HG03095 (cell line): ENCODE results near the gene CCNB2.
"Not testable (repeated sequence)": the region's sequence is repeated elsewhere in the genome, so short reads cannot be mapped to it uniquely, and the experiment has no call there.

Experiments
- ATAC-seq: cut with Tn5 transposase; IDR thresholded peaks from one replicate; pipeline ENCODE4 v1.9.1; 2021; ENCODE audit warnings: moderate library complexity; ENCODE audit not compliant: unreplicated experiment

Gene CCNB2

DNA sequence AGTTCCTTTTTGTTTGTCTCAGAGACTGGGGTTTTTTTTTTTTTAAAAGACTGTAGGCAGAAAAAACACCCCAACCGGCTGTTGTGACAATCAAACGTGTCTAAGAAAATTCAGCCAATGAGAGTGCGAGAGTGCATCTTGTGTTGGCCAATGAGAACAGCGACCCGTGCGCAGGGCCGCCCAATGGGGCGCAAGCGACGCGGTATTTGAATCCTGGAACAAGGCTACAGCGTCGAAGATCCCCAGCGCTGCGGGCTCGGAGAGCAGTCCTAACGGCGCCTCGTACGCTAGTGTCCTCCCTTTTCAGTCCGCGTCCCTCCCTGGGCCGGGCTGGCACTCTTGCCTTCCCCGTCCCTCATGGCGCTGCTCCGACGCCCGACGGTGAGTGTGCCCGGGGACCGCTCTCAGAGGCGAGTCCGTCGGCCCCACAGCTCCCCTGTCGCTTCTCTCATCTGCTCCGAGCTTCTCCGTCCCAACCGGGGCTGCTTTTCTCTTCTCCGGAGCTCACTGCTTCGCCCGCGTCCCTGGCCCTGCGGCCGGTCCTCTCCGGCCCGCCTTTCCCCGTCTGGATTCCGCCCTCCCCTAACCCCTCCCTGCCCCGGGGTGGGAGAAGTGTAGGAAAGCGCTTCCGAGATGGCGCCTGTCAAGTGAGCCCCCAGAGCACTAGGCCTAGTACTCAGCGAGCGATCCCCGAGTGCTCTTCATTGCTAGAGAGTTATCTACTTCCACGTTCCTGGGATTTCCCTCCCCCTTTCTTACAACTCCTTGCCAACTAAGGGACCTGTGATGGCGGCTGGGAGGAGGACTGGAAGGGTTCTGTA, at the start of gene CCNB2:
Gene CCNB2, plus strand, starts transcription at position 235 of the 821 bp plus-strand sequence. Its CDS starts 123 bp downstream, at position 358.
- peak; percentile 97 for ATAC-seq

DNA sequence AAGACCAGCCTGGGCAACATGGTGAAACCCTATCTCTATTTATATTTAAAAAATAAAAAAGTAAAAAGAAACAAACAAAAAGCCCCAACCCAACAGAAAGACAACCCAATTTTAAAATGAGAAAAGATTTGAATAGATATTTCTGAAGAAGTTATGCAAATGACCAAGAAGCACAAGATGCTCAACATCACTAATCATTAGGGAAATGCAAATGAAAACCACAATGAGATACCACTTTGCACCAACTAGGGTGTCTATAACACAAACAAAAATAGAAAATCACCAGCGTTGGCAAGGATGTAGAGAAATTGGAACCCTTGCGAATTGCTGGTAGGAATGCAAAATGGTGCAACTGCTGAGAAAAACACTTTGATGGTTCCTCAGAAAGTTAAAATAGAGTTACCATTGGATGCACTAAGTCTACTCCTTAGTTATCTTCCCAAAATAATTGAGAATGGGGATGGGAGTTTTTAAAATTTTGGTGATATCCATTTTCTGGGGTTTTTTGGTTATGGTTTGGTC, 45.8 kb upstream of the CCNB2 start:
- ATAC-seq: no peak

DNA sequence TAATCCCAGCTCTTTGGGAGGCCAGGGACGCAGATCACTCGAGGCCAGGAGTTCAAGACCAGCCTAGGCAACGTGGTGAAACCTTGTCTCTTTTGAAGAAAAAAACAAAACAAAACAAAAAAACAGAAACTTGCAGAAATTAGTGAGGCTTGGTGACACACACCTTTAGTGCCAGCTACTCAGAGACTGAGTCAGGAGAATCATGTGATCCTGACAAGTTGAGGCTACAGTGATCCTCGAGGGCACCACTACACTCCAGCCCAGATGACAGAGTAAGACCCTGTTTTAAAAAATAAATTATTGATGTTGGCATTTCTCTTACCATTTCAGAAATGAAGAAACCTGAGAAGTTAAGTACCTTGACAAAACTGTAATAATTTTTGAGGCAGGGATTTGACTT, 44.6 kb upstream of the CCNB2 start:
- no peak for ATAC-seq

DNA sequence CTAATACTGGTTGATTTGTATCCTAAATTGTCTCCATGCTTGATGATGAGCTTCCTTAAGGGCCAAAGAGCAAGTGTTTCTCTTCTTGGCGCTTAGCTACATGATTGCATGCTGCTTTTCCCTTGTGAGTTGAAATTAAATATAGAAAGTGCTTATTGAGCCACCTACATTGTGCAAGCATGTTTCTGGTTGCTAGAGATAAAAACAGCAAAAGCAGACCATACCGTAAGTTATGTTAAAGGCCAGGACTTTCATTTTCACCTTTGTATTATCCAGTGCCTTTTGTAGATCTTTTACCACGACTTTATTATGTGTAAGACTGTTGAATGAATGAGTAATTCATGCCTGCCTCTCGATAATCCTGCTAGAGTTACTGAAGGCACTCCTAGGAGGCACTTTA, 41.9 kb upstream of the CCNB2 start:
- ATAC-seq: no peak

DNA sequence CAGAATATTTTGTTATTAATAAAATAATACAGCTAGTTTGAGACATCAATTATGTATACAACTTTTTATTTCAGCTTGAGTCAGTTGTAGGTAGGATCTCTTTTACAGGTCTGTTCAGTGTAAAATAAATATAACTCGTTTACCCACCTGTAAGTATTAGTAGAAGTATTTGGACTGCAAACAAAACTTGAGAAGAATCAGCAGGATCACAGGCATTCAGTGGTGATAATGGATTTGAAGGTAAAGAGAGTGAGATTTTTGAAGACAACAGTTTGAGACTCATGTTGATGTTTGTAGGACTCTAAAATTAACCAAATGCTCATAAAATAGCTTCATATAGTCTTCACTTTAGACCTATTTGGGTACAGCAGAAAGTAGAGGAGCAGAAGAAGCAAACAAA, 35.5 kb upstream of the CCNB2 start:
- ATAC-seq: no peak

DNA sequence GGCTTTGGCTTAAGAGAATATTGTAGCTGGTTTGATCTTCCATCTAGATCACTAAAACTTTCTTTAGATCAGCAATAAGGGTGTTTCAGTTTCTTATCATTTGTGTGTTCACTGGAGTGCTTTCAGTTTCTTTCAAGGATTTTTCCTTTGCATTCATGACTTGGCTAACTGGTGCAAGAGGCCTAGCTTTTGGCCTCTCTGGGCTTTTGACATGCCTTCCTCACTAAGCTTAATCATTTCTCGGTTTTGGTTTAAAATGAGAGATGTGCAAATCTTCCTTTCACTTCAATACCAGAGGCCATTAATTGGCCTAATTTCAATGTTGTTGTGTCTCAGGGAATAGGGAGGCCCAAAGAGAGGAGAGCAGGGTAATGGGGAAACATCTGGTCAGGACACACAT, 30.3 kb upstream of the CCNB2 start:
- ATAC-seq: no peak

DNA sequence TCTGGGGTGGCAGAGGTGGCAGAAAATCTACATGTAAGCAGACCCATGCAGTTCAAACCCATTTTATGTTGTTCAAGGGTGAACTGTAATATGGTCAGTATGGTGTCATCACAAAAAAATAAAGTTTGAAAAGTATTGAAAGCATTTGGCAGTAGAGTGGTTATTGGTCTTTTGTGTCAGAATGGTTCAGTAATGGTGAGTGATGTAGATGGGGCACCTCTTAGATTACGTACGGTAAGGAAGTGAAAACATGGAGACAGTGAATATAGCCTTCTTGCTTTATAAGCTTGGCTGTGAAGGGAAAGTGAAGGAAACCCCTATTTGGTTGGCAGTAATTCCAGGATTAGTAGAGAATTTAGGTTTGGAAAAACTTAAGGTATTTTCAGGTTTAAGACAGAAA, 17.2 kb upstream of the CCNB2 start:
- no peak for ATAC-seq

DNA sequence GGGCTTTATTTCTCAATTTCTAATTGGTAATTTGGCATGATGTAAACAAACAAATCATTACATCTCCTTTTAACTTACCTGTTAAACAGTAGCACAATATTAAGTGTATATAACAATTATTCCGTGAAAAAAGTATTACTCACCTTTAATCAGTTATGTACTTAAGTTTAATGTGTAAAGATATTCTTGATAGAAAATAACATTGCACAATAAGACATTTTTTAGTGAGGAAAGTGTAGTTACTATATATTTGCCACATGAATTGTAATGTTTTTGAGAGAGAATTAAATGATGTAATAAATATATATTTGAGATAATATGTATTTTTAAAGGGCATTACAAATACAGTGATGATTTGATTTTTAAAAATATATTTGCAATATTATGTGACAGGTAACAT, 10.9 kb upstream of the CCNB2 start:
- no peak for ATAC-seq

DNA sequence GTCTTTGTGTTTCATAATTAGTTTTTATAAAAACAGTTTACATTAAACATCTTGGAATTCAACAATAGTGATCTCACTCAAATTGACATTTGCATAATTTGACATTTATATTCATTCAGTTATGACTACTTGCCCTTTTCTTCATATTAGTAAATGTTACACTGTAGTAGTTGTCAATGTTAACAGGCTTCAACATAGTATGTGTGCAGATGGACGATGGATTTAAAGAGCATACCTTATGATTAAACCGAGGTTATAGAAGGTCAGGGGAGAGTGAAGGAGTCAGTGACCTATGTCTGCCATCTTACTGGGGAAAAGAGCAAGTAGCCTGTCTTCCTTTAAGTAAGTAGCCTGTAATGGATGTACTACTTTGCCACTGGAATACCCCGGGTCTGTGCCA, 8.5 kb upstream of the CCNB2 start:
- ATAC-seq: no peak

DNA sequence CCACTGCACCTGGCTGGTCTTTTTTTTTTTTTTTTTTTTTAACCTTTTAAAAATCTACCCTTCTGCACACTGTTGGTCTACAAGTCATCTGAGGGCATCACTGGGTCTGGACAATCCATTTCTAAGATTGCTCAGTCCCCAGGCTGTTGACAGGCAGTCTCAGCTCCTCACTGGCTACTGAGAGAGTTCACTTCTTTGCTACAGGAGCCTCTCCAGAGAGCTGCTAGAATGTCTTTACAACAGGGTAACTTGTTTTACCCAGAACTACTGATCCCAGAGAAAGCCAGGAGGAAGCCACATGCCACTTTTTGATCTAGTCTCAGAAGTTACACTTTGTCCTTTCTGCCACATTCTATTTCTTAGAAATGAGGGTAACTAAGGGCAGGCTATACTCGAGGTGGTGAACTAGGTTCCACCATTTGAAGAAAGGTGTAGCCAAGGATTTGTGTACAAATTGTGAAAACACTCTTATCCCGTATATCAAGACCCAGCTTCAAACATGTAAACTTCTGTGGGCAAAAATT, 5.7 kb upstream of the CCNB2 start:
- no peak for ATAC-seq

DNA sequence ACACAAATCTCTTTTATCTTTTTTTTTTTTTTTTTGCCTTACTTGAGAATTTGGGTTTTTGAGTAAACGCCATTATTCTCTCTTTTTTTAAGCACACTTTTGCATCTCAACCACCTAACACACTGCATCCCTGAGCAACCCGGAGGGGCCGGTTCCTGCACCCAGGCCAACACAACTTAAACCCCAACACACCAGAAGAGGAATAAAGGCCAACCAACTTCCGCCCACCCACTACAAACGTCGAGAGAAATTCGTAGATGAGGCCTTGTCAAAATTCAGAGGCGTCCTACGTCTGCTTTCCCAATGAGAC, 389 bp upstream of the CCNB2 start:
- ATAC-seq: no peak

DNA sequence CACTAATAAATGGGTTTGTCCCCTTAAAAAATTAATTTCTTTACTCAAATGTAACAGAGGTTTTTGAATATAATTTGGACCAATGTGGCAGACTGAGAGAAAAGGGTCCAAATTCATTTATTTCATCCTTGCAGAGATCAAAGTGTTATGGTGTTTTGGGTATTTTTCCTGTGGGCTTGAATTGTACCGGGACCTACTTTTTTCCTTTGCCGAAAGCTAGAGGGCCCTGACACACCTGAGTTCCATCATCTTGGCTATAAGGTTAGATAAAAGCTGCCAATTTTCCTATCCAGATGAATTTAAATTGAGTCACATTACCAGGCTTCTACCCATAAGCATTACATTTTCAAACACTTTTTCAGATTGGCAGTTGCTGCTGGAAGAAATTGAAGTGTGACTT, 908 bp downstream of the CCNB2 start:
- ATAC-seq: no peak

DNA sequence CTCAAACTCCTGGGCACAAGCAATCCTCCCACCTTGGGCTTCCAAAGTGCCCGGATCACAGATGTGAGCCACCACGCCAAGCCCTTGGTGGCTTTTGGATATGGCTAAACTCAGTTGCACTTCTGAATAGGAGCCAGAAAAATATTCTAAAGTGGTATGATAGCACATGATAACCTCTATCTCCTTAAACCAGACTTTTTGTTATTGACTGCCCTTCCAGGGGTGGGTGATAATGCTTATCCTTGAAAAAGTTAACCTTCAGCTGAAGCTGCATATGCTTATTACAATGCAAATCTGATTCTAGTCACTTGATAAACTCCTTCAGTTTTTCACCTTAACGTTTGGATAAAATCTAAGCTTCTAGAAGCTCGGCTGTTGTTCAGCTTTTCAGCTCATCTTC, 6.3 kb downstream of the CCNB2 start:
- ATAC-seq: no peak

DNA sequence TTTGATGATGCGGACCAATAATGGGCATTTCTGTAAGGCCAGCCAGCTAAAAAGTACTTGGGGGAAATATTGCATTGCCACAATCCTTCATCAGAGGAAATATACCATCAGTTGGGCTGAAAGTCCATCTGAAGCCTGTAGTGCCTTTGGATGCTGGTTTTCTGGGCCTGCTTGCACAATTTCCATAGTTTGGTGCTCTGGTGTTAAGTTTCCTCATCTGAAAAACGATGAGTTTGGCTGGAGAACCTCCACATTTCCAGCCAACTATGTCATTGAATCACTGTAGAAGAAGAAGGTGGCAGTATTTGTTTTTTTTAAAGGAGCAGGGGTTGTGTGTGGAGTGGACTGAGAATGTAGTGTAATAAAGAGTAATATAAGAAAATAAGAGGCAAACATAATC, 10.1 kb downstream of the CCNB2 start:
- ATAC-seq: no peak

DNA sequence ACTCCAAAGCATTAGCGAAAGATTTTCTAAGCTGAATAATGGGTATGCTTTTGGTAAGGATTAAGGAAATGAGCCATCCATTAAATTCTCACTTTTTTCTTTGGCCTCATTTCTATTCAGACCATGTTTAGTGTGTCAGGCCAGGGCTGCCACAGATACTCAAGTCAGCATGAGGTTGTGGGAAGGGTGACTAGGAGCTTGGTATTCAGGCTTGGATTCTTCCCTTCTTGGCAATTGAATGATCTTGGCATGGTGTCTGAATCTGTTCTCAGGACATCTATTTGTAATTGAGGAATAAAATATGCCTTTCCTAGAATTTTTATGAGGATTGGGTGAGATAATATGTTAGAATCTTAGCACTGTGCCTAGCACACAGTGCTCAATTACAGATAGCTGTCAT, 11.2 kb downstream of the CCNB2 start:
- no peak for ATAC-seq

DNA sequence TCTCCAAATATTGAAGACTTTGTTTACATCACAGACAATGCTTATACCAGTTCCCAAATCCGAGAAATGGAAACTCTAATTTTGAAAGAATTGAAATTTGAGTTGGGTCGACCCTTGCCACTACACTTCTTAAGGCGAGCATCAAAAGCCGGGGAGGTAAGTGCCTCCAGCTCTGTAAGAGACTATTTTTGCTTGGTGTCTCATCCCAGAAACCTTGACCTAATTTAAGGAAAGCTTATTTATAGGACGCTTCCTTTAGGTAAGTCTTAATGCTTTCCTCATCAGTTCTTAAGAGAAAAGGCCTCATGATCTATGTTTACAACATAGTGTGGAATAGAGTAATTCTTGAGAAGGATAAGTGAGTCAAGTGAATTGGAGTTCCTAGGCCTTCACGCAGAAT, 11.8 kb downstream of the CCNB2 start:
- ATAC-seq: no peak

DNA sequence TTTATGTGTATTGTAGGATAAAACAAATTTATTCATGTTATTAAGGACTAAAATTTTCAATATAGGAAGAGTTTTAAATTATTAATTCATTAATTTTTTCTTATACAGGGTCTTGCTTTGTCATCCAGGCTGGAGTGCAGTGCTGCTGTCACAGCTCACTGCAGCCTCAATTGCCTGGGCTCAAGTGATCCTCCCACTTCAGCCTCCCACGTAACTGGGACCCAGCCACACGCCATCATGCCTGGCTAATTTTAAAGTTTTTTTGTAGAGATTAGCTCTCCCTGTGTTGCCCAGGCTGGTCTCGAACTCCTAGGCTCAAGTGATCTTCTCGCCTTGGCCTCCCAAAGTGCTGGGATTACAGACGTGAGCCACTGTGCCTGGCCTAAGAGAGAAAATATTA, 14.7 kb downstream of the CCNB2 start:
- ATAC-seq: no peak

DNA sequence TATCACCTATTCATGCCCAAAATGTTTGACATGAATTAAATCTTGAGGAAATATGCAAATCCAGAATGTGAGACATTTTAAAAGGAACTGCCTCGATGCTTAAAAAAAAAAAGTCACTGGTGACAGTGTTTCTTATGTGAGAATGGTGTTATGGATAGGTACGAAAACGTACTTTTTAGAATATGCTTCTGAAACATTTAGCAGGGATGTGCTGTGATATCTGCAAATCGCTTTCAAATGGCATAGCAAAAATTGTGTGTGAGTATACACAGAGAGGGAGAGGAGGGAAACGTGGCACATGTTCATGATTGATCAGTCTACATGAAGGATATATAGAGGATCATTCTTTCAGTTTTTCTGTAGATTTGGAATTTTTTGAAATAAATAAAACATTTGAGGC, 16.0 kb downstream of the CCNB2 start:
- no peak for ATAC-seq

DNA sequence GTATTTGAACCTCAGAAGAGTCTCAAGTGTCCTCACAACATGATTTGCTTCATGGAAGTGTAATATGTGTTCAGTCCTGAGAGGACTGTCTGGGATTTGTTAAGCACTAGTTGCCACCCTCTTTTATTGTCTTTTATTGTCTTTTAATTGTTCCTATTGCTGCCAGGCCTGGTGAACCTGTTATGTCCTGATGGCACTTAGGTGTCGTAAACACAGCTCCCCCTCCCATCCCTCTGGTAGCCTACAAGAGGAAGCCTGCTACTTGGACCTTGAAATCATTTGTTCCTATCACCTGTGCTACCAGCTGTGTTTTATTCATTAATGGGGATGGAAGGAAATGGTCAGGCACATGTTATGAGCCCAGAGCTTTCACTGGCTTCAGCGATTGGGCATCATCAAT, 19.3 kb downstream of the CCNB2 start:
- no peak for ATAC-seq

DNA sequence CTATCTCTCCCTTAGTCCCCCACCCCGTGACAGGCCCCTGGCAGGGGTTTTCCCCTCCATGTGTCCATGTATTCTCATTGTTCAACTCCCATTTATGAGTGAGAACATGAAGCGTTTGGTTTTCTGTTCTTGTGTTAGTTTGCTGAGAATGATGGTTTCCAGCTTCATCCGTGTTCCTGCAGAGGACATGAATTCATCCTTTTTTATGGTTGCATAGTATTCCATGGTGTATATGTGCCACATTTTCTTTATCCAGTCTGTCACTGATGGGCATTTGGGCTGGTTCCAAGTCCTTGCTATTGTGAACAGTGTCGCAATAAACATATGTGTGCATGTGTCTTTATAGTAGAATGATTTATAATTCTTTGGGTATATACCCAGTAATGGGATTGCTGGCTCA, 20.7 kb downstream of the CCNB2 start:
- not testable (repeated sequence) for ATAC-seq

DNA sequence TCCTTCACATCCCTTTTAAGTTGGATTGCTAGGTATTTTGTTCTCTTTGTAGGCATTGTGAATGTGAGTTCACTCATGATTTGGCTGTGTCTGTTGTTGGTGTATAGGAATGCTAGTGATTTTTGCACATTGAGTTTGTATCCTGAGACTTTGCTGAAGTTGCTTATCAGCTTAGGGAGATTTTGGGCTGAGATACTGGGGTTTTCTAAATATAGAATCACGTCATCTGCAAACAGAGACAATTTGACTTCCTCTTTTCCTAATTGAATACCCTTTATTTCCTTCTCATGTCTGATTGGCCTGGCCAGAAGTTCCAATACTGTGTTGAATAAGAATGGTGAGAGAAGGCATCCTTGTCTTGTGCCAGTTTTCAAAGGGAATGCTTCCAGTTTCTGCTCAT, 22.3 kb downstream of the CCNB2 start:
- ATAC-seq: not testable (repeated sequence)

DNA sequence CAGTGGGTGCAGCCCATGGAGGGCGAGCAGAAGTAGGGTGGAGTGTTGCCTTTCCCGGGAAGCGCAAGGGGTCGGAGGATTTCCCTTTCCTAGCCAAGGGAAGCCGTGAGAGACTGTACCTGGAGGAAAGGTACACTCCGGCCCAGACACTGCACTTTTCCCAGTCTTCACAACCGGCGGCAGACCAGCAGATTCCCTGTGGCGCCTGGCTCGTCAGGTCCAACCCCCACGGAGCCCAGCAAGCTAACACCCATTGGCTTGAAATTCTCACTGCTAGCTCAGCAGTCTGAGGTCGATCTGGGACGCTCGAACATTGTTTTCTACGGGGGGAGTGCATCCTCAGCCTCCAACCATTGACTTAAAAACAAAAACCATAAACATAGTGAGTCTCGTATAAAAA, 26.5 kb downstream of the CCNB2 start:
- no peak for ATAC-seq
